BE2C (cell line): ENCODE measurements around the gene TCEA2.

Experiments
- DNase-seq: peaks from one replicate; pipeline ENCODE4 v3.0.0-alpha.2; 2020
- H3K27me3 ChIP-seq: fragments of 250-450 bp; sonication (Bioruptor Pico); 2 replicates; pipeline ENCODE4 v1.5.1; 2020; ENCODE audit warnings: mild to moderate bottlenecking
- H3K36me3 ChIP-seq: fragments of 250-450 bp; sonication (Bioruptor Pico); 2 replicates; pipeline ENCODE4 v1.5.1; 2020; ENCODE audit warnings: mild to moderate bottlenecking
- H3K4me1 ChIP-seq: fragments of 250-450 bp; sonication (Bioruptor Pico); 2 replicates; pipeline ENCODE4 v1.5.1; 2020
- H3K4me3 ChIP-seq: 2 replicates; pipeline ENCODE4 v1.5.1; 2011; ENCODE audit warnings: low read depth, low read length
- H3K9me3 ChIP-seq: fragments of 250-450 bp; sonication (Bioruptor Pico); 2 replicates; pipeline ENCODE4 v1.5.1; 2020
- CTCF ChIP-seq: IDR thresholded peaks from 2 replicates; pipeline ENCODE4 v1.5.1; 2012; ENCODE audit warnings: mild to moderate bottlenecking, low read depth, low read length

Gene TCEA2

GRCh38 chr20:64042054-64042781 lies 20.8 kb upstream of the TCEA2 start:
- Histone ChIP-seq H3K4me3 (peak overlapping the region; percentile 44), H3K9me3 (no peaks in the 10 kb centered on the region), H3K4me1 (peaks cover 31% of the 10 kb centered on the region), H3K27me3 (peaks cover 6% of the 10 kb centered on the region; the same call in 1 of the 2 replicates), H3K36me3 (no peaks in the 10 kb centered on the region)
- no peak for DNase-seq
- no peak for TF ChIP-seq CTCF

GRCh38 chr20:64043768-64044167 lies 19.2 kb upstream of the TCEA2 start:
- Histone ChIP-seq H3K4me1 (peaks cover 25% of the 10 kb centered on the region), H3K9me3 (no peaks in the 10 kb centered on the region), H3K36me3 (no peaks in the 10 kb centered on the region), H3K4me3 (no peak overlapping the region), H3K27me3 (peaks cover 16% of the 10 kb centered on the region)
- no peak for DNase-seq
- no peak for TF ChIP-seq CTCF

GRCh38 chr20:64044484-64045247 lies 18.3 kb upstream of the TCEA2 start:
- Histone ChIP-seq H3K36me3 (no peaks in the 10 kb centered on the region), H3K27me3 (peaks cover 16% of the 10 kb centered on the region), H3K4me1 (peaks cover 21% of the 10 kb centered on the region), H3K9me3 (no peaks in the 10 kb centered on the region), H3K4me3 (no peak overlapping the region)
- no peak for TF ChIP-seq CTCF
- DNase-seq: peak; percentile 68

- no peak for TF ChIP-seq CTCF
- no peaks in the 10 kb centered on the region for H3K36me3 ChIP-seq
- peaks cover 16% of the 10 kb centered on the region for H3K27me3 ChIP-seq
- no peak overlapping the region for H3K4me3 ChIP-seq
- H3K9me3 ChIP-seq: no peaks in the 10 kb centered on the region
- H3K4me1 ChIP-seq: peaks cover 21% of the 10 kb centered on the region
- DNase-seq: peak; percentile 30
Measured at GRCh38 chr20:64045346-64046011, 17.5 kb upstream of the TCEA2 start.

- no peak overlapping the region for H3K4me3 ChIP-seq
- H3K27me3 ChIP-seq: peaks cover 15% of the 10 kb centered on the region
- peak; percentile 16 for DNase-seq
Measured at GRCh38 chr20:64047046-64047389, 16.0 kb upstream of the TCEA2 start.

More at GRCh38 chr20:64047046-64047389, 16.0 kb upstream of the TCEA2 start:
- no peak for TF ChIP-seq CTCF
- Histone ChIP-seq H3K9me3 (no peaks in the 10 kb centered on the region), H3K4me1 (peaks cover 29% of the 10 kb centered on the region), H3K36me3 (no peaks in the 10 kb centered on the region)
